ENCODE measurements around the gene HOXC5.

The HOXC5 gene

DNA sequence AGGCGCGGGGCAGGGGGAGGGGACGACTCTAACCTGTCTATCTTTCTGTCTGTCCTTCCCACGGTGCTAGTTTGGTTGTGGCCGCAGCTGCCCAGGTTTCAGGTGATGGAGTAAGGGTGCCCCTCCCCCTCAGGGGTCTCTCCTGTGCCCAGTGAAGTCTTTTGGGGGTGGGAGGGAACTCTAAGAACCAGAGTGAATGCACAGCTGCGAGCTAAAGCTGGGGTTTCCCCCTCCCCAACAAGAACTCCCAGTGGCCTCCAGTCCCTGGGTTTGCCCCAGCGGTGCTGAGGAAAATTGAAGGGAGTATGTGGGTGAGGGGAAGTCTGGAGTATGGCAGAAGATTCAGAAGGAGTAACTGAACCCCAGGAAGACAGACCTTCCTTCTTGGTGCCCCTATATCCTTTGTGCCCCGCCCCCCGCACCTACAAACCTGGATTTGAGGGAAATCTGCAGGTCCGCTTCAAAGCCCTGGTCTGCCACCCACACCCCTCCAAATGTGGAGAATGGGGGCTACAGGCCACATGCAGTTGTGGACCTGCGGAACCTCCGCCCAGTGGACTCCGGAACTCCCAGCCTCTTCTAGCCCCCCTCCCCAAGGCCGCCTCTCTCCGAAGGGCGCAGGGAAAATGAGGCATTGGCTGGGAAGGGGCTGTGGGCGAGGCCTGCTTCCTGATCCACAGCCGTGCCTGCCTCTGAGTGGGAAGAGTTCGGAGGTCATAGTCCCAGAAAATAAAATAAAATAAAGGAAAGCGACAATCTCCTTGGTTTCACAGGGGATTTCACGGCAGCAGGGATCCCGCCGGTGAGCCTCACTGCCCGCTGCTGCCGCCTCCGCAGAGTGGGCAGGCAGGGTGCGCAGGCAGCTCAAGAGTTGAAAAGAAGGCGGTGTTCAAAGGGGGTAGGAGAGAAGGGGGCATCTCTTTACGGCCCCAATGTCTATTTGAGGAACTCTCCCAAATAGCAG lies 36.3 kb upstream of the HOXC5 start:
- DNase-seq = no peak

DNA sequence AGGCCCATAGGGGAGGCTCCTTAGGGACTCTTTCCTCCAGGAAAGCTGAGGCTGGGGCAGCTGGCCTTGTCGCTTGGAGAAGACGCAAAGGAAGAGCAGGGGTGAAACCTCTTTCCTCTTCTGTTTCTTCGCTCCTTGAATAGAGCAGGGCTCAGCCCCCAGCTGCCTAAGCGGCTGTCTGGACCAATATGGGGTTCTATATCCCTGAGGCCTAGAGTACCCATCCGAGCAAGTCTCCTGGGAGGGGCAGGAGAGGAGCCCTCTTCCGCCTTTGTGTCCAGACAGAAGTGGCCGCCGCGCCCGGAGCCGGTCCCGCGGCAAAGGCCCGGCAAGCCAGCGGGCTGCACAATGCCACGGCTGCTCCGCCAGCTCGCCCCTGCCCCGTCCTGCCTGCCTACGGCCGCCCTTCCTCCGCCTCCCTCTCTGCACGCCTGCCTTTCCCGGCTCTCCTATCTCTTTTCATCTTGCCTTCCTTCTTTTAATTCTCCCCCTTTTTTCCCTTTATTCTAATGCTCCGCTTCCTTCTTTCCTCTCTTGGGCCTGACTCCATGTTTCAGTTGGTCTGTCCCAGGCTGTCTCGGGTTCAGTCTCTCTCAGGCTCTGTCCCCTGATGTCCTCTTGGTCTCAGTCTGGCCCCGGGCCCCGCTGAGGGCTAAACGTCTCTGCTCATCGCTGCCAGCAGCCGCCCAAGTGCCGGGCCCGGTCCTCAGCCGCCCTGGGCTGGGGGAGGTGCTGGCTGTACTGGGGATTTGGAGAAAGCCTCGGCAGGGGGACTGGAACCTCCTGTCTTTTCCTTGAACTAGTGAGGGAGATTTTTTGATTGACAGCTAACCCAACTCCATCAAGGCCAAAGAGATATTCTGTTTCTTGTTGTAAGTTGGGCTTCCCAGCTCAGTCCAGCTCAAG lies 35.4 kb upstream of the HOXC5 start:
- DNase-seq = no peak

DNA sequence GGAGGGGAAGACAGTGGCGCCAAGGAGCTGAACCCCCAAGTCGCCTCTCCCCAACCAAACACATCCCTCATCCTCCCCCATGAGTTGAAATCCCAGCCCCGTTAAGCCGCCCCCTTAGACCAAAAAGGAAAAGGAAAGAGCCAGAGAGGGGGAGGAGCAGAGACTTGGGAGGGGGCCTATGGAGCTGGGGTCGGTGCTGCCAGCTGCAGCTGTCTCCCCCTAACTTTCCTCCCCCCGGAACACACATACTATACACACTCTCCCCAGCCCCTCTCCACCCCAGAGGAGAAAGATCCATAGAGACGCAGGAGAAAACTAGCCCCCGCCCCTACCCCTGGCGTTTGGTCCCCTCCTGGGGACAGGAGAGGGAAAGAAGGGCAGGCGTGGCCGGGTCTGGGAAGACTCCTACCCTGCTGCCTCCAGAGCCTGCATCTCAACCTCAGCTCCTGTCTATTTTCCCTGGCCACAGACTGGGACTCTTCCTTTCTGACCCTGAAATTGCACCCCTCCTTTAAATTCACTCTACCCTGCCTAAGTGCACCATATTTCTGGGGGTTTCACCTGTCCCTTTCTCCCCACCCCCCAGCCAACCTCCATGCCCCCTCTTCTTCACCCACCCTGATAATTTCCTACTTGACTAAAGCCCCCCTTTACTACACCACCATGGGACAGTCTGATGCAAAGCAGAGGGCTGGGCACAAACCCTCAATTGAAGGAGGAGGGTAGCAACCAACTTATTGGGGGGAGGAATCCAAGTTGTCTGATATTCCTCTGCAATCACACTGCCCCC lies 34.5 kb upstream of the HOXC5 start:
- DNase-seq = no peak

DNA sequence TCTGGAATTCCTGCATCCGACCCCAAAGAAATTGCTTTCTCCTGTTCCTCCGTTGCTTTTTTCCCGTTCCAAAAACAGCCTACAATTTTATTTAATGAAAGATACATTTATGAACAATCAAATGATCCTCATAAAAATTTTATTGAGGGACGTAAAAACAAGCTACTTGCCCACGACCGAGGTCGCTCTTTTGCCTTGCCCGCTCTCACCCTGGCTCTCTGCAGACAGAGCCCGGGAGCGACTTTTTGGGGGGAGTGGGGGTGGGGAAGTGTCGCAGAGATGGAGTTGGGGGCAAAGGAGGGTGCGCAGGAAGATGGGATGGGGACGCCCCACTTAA lies 34.0 kb upstream of the HOXC5 start:
- DNase-seq = no peak

DNA sequence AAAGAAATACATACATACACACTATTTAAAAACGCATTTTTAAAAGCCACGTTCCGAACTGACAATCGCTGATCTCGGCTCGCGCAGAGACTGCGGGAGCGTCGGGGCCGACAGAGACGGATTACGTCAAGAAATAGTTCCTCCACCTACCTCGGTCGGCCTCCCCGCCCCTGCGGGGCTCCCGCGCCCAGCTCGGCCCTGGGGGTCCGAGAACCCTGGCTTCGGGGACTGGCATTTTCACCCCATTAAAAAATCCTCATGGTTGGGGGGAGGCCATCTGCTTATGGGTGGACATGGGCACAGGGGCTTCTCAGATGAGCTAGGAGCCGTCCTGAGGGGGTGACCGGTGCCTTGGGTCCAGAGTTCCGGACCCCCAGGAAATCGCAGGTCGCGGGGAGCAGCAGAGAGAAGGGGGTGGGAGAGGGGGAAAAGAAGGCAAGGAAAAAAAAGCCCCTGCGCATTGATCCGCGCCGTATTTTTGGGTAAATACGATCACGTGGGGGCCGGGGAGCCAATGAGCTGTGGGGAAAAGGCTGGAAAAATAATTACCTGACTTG lies 33.2 kb upstream of the HOXC5 start:
- DNase-seq = peak; percentile 57

DNA sequence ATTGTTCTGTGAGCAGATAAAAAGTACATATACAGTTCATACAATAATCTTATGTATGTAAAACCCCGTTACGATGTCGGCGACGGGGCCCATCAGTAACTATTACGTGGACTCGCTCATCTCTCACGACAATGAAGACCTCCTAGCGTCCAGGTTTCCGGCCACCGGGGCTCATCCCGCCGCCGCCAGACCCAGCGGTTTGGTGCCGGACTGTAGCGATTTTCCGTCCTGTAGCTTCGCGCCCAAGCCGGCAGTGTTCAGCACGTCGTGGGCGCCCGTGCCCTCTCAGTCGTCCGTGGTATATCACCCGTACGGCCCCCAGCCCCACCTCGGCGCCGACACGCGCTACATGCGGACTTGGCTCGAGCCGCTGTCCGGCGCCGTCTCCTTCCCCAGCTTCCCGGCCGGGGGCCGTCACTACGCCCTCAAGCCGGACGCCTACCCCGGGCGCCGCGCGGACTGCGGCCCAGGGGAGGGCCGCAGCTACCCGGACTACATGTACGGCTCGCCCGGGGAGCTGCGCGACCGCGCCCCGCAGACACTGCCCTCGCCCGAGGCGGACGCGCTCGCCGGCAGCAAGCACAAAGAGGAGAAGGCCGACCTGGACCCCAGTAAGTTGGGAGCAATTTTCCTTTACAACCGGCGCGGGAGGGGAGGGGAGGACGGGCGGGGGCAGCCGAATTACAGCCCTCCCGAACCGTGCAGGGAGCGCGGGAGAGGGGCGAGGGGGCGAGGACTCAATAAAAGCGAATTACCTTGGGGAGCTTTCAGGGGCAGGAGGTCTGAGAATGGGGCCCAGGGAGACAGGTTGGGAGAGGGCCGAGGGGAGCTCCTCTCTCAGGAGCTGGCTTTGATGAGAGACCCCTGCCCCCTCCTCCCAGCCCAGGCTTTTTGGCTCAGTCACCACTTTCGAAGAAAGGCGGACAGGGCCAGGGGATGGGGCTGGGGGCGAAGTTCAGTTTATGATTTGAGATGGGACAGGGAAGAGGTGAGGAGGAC lies 32.4 kb upstream of the HOXC5 start, which contains the start of gene HOXC9:
Gene HOXC9, plus strand, starts transcription at position 46 of the 999 bp plus-strand sequence. Its CDS starts 28 bp downstream, at position 74.
- DNase-seq = no peak

DNA sequence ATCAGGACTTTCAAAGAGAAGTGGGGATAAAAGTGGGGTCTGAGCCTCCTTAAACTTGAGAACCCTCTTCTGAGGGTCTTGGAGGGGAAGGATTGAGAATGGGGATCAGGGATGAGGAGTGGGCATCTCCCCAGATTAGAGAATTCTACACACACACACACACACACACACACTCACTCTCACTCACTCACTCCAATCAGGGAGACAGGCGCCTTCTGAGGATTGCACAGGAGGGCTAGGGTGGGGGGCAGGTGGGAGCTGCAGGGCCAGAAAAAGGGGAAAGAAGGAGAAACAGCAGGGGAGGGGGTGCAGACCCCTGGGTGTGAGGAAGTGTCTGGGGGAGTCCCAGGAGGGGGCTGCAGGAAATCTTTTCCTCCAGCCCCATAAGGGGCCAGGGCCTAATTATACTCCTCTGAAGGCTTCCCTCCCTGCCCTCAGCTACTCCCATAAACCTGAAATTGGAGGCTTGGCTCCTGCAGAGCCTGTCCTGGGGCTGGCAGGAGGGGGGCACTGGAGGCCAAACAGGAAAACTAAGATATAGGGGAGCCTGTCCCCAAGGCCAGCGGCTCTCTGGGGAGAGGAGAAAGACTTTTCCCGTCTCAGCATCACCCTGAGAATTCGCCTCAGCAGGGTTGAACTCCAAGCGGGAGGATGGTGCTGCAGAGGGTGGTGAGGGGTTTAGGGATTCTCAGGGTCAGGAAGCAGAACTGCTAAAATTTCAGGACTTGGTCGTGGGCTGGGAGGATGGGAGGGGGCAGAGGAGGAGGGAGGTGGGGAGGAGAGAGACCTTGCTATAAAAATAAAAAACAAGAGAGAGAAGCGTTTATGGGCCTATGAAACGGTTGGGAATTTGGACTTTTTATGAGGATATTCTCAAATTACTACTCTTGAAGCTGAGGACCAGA lies 31.3 kb upstream of the HOXC5 start:
- DNase-seq = no peak

DNA sequence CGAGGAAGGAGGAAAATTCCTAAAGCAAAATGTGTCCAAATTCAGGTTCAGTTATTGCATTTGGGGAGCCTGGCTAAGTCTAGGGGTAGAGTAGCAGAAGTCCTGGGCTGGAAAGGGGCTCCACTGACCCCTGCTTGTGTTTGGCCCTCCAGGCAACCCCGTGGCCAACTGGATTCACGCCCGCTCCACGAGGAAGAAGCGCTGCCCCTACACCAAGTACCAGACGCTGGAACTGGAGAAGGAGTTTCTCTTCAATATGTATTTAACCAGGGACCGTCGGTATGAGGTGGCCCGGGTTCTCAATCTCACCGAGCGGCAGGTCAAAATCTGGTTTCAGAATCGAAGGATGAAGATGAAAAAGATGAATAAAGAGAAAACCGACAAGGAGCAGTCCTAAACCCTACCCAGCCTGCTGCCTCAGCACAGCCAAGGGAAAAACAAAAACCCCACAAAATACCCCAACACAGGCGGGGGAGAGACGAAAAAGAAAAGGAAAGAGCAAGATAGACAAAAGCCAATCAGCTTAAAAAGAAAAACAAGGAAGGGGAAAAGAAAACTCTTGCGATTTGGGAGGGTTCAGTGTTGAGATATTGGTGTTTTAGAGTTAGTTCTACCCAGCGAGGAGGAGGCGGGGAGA lies 30.5 kb upstream of the HOXC5 start:
- no peak for DNase-seq

DNA sequence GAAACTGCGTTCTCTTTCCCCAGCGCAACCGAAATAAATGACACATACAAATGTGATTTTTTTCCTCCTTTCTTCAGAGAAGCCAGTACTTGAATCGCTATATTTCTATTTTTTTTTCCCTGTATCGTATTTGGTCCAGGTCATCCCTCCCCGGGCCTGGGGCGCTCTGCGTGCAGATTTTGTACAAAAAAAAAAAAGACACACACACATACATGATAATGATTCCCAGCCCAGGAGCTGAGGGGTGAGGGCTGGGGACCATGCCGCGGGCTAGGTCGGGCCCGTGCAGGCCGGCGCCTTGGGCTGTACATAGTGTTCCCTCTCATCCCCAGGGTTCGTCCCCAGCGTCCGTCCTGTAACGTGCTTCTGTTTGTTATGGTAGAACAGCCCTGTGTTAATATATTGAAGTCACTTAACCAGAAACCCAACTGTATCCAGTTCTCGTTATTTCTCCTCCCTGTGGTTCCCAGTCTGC lies 29.9 kb upstream of the HOXC5 start:
- DNase-seq = no peak

DNA sequence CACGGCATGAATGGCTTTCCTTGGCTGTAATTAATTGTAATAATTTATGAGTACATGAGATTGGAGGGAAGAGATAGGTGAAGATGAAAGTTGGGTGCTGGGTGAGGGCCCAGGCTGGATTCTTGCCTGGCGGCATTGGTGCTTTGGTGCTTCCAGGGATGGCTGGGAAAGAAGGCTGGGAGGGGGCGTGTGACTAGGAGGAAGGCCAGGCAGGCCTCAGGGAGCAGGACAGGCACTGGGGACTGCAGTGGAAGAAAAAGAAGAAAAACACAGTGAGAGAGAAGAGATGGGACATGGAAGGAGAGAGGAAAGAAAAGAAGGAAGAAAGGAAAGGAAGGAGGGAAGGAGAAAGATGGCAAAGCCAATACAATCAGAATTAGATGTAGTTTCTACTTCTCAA lies 29.2 kb upstream of the HOXC5 start:
- no peak for DNase-seq

DNA sequence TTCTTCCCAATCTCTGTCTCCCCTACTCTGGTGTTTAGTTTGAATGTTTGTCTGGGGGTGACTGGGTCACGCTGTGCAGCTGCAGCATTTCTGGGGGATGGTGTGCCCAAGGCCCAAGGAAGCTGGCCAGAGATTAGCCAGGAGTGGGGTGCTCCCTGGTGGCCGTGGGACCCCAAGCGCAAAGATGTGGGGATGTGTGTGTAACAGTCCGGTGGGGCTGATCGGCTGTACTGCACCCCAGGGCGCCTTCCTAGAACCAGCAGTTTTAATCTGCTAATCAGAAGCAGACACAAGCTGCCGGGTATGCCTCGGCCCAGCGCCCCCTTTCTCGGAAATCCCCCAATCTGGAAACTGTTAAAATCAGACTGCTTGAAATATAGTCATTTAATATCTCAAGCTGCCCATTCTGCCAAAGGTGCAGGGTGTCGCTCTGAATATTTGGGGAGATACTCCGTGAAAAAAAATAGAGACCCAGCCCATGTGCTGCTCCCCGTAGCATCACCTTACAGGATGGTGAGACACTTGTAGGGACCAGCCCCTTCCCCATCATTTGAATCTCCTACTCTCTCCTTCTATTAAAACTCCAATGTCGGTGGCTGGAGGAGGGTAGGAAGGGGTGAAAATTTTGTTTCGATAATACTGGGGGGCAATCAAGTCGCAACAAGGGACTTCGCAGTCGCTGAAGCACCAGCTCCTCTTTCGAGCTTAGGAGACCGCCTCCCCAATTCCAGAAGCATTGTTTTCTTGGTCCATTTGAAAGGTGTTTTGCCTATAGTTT lies 28.6 kb upstream of the HOXC5 start:
- no peak for DNase-seq

DNA sequence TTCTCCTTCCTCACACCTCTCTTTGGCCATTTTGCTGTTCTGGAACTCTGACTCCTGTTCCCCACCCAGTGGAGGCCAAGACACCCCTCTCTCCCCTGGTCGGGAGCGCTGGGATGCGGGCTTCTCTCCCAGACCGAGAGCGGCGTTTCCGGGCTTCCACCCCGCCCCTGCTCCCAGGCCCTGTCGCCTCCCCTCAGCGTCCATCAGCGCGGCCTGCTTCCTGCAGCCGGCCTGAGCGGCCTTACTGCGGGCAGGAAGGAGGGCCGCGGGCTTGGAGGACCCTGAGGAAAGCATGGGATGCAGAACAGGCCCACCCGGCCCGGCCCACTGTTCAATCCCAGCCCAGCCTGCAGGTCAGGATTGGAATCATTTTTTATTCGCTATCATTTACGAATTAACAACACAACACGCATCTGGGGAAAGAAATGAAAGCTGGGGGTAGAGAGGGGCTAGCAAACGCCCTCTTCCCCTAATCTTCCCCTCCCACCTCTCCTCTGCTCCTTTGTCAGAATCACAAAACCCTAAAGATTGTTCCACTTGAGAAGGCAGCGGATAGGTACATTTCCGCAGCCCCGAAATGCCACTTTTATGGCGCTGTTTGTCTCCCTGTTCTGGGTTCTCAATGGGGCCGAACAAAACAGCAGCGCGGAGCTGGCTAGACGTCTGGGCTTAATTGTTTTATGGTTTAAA lies 27.9 kb upstream of the HOXC5 start:
- no peak for DNase-seq

DNA sequence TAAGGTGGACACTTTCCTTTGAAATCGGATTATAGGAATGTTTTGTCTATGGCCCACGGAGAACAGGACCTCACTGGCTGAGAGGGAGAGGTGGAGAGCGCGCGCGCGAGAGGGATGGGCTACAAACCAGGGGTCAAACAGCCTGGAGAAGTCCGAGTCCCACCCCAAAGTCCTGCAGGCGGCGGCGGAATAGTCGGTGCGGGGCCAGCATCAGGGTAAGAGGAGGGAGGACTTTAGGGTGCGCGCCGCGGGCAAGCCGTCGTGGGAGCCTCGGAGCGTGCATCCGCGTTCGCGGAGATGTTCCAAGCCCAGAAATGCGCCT lies 27.4 kb upstream of the HOXC5 start:
- no peak for DNase-seq

DNA sequence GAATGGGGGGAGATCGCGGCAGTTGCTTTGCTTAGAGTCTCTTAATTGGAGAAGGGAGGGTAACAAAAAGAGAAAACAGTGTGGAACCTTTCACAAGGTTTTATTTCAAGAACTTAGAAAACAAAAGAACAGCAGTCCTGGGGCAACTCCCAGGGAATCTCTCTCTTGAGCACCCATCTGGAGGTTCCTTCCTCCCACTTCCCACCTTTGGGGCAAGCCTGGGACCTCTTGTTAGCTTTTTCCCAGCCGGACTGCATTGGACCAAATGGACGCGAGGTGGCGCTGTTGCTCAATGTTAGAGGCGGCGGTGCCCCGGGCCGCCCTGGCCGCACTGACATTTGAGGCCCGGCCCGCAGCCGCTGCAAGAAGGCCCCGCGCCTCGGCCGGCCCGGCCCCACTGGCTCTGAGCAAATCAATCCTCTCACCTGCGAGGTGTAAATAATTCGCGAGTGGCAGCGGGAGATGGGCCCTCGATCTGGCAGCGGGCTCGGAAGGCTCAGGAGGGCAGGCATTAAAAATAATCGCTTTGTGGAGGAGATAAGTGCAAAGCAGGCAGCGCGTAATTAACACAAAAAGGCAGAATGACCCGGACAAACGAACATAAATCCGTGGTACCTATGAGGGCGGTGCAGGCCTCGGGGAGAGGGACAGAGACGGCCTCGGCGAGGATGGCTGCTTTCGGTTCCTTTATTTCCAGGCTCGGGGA lies 26.8 kb upstream of the HOXC5 start:
- DNase-seq = peak; percentile 88

DNA sequence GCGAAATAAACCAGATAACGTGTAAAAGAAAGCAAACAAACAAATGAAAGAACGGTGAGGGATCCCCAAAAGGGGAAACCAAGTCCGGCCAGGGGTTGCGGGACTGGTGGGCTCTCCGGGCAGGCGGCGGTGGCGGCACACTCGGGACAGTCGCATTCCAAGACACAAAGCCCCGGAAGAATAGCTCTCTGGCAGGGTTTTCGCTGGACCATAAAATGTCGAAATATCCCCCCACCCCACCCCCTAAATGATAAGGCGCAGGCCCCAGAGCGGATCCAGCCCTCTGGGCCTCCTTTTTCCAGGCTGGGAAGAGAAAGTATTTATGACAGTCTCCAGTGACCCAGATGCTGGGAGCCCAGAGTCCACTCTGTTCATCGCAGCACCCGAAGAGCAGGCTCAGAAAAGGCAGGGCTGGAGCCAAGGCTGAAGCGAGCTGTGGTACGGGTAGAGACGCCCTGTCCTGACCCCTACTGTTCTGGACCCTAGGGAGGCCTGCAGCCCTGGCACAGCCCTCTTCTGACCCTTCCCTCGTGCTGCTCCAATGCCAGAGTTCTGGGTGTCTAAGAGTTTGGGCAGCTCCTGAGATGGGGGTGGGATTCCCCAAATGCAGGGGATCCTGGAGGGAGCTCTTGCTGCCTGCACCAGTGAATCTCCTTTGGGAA lies 26.2 kb upstream of the HOXC5 start:
- no peak for DNase-seq

DNA sequence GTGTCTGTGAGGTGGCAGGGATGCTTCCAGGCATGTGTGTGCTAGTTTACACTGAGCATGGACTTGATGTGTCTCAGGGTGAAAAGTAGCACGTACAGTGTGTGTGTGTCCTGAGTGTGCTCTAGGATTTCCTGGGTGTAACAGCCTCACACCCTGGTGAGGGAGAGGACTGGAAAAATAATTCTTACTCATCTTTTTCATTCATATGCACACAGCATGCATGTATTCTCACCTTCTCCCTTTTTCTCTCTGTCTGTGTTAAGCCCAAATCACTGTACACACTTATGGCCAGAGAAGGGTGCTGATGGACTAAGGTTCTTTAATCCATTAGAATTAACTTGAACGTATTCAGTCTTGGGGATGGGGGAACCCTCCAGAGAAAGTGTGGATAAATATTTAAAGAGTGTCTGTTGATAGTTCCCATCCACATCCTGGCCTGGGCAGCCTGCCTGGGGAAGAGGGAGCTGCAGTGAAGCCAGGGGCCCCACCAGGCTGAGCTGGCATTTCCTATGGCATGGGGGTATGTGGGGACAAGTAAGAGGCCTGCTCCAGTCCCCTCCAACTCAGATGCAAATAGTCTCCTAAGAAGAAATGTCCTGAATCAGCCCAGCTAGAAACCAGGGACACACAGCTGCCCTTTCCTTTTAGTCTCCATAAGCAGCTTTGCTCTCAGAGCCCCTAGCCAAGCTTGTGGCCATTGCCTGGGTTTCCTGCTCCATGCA lies 25.2 kb upstream of the HOXC5 start:
- DNase-seq = no peak

DNA sequence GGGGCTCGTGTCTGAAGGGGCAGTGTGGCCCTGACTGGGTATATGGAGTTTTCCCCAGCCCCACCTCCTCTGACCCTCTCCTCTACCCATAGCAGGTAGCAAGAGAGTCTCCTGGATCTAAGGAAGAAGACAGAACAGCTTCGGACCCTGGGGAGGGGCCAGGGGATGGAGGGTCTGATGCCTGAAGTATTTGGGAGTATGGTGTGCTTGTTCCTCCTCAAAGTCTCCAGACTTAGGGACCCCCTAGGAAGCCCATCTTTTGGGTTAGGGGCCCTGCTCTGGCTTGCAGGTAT lies 24.6 kb upstream of the HOXC5 start:
- DNase-seq = no peak
